HG02852 (cell line): Measurements from ENCODE around the gene SNAP25.

Experiments
- ATAC-seq: cut with Tn5 transposase; IDR thresholded peaks from one replicate; pipeline ENCODE4 v1.9.1; 2021; ENCODE audit warnings: mild to moderate bottlenecking, moderate library complexity; ENCODE audit not compliant: unreplicated experiment

The SNAP25 gene

DNA sequence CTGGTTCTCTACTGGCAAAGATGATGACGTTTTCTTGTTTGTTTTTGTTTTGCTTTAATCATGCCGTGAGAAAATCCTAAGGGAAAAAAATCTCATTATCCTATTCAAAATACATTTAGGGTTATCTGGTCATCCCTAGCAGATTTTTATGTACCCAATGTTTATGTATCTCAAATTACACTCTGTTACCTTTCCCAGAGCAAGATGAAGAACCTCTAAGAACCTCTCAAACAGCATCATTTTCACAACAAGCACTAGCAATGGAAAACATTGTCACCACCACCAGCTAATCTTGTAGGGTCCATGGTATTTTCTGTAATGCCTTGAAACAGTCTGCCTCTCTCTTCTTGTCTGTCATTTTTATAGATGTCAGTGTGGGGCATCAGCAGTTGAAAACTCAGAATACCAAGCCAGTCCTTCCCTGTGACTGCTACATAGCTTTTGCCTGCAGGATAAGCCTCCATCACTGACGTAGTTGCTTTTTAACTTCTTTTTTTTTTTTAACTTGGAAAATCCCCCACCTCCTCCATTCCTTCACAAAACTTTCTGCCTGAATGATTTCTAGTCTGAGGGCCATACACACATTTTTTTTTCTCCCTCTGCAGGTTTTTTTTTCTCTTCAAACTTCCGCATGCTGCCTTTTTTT, 2.4 kb upstream of the SNAP25 start:
- no peak for ATAC-seq

DNA sequence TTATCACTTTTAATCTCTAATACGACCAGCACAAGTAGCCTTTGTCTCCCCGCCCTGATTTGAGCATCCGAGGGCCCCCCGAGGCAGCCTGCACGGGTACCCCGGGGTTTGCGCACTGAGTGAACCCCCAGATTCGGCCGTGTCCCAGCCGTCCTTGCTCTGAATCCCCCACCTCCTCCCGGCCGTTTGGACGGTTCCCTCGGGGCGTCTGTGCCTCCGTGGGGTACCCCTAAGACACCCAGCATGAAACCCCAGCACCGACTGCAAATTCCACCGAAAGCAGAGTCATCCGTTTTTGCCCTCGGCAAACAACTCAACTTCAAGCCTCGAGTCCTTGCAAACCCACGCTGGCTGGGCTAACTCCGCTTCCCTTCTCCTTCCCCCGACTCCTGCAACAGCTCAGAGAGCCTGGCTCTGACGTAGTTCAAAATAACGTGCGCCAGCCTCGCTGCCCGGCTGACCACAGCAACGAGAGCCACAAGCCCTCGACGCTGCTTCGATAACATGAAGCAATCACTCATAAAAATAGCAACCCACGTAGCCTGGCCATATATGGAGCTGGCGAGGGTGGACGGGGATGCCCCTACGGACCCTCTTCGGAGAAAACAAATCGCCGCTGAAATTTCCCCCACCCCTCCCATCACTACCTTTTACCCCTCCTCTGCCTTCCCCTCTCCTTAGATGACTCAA, 764 bp upstream of the SNAP25 start:
- no peak for ATAC-seq

DNA sequence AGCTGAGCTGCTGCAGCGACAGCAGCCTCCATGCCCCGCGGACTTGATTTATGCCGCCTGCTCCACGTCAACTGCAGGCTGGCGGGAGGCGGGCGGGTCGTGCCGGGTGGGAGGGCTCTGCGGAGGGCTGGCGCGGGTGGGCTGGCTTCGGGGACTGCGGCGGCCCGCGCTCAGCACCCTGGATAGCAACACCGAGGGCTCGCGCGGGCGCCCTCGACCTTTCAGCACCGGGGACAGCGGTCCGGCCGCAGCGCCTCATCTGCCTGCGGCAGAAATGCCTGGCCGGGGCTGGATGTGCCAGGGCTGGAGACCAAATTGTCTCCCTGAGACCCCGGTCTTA, 792 bp downstream of the SNAP25 start:
- peak; percentile 68 for ATAC-seq

DNA sequence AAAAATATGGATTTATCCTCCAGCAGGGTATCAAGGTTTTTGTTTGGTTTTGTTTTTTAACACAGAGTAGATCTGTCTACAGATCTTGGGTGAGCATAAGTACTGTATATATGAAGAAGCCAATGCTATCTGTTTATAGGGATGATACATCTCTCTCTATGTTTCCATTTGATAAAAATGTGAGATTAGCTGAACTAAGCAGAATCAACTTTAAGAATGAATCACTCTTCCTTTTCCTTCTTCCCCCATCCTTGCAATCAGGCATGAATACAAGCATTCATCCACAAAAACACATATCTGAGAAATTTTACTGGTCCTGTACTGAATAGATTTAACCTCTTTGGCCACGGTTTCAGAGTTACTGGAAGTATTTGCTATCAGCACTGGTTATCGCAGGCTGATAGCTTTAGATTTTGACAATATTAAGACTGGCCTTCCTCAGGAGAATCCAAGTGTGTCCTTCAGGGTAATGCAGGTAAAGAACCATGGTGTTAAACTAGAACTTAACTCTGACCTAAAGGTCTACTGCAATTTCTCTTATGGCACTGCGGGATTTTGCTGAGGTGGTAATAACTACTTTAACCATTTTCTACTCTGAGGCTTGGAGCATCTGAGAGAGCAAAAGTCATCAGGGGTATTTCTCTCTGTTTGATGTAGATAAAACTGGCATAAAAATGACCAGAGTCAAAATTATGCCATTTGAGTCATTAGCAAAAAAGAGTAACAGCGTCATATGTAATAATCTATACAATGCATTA, 1.5 kb downstream of the SNAP25 start:
- no peak for ATAC-seq

DNA sequence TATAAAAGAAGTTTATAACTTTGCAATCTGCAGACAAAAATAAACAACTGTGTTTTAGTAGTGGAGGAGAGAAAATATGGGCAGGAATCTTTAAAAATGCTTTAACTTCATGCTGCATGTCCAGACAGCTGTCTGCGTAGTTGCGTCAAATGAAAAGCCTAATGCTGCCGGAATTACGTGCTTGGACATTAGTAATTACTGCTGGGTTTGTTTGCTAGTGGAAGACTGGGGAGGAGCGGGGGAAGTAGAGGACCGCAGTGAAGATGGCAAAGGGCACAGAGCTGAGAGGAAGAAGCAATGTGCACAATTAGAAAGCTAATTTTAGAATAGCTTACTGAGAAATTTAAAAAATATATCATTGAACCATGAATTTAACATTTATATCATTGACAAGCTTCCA, 2.4 kb downstream of the SNAP25 start:
- no peak for ATAC-seq

DNA sequence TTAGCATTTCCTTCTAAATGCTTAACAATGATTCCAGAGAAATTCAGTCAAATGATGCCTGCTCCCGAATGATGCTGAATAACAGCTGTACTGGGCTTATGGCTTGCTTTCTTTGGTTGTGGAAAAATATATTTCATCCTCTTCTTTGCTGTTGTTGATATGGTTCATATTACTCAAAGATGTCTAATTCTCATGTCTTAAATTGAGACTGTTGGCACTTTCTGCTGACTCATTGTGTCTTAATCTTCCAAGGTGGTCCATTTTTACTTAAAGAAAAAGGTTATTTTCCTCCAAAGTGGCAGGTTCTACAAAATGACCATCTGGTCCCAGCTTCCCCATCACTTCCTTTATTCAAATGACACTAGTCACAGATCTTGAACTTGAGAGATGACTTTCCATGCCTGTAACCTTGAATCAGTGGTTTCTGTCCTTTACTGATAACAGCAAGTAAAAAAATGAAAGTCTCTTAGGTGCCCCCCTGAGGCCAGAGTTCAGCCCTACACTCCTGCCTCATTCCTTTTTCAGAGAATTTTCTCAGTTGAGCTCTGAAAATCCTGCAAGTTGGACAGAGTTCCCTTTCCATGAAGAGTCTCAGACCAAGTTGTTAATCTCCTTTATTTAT, 6.9 kb downstream of the SNAP25 start:
- peak; percentile 66 for ATAC-seq

DNA sequence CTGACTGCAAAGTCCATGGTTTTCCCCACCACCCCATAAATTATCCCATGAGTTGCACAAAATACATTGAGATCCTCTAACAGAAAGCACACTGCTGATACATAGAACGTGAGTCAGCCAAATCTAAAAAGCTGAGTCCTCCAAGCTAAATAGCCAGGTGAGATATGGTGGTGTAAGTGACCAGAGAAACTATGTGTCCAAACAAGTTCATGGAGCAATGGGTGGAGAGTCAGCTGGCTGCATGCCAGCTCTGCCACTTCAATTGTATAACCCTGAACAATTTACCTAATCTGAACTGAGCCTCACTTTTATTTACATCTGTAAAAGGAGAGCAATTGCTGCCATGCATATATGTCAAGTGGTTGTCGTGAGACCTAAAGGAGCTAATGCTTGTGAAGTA, 9.7 kb downstream of the SNAP25 start:
- no peak for ATAC-seq

DNA sequence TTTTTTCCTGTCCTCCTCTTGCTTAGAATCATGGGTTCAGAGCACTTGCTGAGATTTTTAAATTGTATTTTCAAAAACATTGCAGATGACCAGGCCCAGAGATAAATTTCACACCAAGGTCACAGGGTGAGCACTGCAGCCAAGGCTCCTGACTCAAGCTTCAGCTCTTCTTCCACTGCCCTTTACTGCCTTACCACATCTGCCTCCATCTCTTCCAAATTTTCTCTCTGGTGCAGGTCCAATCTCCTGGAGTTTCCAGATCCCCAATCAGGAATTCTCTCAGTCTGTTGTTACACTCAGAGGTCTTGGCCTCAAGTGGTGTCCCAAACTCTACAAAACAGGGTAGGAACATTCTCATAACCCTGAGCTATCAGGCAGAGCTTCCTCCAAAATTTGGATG, 12.7 kb downstream of the SNAP25 start:
- ATAC-seq = no peak

DNA sequence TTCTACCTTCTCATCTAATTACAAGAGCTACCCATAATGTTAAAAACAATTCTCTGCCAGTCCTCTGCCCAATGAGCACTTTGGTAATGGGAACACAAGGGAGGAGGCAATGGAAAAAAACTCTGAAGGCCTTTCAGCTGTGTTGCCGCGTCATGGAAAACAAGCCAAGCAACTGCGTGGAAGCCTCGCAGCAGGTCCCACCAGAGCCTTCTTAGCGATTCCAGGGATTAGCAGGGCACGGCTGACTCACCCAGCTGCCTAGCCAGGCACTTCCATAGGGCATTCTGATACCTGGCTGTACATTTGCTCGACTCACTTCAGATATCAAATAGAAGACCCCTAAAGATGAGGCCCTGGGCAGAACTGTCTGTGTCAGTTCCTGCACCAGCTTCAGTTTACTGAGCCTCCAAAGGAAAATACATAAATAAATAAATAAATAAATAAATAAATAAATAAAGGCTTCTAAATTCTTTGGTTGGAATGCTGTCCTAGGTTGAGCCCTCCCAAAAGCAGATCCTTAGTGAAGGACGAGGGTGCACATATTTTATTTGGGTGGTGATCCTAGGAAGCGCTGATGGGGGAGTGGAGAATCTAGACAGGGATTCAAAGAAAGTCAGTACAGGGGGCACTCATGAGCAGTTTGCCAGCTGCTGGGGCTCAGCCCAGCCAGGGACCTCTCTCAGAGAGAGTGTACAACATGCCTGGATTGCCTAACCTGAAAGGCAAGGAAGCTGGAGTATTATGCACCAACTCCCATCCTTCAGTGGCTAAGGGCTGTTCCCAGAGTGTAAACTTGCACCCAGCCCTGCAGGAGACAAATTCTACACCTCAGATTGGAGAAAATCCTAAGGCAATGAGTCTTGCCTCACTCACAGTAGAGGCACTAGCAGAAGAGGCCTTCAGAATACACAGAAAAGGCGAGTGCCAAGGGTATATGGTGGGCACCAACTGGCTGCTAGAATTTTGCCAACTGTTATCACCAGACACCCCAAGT, 18.2 kb downstream of the SNAP25 start:
- ATAC-seq = no peak

DNA sequence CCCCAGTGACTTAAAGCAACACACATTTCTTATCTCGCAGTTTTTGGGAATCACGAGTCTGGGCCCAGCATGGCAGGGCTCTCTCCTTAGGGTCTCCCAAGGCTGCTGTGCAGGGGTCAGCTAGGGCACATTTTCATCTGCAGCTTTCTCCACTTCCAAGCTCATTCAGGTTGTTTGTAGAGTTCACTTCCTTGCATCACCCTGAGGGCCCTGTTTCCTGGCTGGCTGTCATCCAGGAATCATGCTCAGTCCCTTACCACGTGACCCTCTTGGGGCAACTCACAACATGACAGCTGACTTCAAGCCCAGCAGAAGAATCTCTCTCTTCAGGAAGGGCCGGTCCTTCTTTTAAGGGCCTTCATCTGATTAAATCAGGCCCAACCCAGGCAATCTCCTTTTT, 21.3 kb downstream of the SNAP25 start:
- ATAC-seq = no peak

DNA sequence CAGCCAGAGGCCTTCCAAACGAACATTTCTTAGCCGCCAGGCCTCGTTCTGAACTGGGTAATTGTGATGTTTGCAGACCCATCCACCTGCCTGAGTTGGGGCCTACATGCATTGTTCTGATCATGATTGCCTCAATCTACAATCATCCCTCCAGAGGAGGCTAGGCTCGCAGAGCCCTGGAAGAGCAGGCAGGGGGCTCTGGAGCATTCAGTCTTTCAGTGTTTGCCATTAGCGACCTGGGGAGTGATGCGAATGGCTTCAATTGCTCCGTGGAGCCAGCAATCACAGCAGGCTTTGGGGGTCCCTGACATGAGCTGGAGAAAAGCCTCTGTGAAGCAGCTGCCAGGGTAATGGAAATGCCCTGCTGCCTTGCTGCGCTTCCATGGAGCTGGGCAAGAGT, 22.0 kb downstream of the SNAP25 start:
- ATAC-seq = no peak

DNA sequence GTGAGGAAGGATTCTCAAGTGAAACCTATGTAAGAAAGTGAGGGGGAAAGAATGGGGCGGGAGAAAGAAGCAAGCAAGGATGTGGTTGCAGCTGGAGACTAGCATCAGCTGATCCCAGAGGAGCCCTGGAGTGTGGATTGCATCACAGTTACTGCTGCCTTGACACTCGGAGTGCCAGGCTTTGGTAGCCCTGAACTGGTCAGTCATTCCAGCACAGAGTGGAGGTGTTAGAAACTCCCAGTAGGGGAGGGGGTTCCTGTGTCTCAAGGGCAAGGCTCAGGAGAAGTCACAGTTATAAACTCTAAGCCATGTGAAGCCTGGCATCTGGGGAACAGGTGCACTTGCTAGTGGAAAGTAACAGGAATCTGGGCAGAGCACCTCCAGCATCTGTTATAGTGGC, 23.5 kb downstream of the SNAP25 start:
- no peak for ATAC-seq

DNA sequence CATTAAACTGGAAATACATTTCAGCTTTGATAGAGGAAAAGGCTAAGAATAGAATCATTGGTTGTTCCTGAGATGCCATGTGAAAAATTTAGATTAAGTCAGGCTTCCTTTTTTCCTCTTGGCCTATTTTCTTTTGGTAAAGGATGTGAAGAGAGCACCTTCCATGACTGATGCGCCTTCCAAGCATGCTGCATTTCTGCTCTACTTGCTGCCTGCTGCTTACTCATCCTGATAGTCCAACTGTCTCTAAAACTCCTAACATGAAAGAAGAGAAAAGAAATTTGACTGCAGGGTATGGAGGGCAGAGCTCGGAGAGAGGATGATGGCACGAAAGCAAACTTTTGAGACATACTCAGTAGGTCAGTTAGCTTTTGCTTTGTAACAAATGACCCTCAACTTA, 28.8 kb downstream of the SNAP25 start:
- ATAC-seq = no peak

DNA sequence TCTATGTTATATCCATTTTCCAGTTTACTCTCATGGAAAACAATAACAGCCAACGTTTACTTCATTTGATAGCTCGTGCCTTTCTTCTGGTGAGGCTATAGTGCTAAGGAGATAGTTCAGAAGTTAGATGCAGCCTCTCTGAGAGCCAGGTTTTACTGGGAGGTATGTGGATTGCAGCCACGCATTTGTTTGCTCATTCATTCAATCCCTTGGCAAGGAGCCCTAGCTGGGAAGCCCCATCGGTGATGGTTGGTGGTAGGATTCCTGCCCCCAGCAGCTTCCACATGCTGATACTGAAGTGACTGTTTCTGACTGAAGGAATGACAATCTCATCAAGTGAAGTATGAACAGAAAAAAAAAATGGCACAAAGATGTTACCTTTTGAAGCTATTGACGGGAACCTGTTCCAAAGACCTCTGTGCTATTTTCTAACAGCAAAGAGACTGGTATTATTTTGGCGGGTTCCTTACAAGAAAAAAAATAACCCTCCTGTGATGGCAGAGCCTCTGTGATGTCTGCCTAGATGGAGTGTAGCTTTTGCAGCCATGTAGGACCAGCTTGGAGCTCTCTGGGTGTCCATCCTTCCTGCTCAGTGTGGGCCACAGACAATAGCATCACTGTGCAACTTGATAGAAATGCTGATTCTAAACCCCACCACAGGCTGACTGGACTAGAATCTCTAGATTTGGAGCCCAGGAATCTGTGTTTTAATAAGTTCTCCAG, 30.6 kb downstream of the SNAP25 start:
- ATAC-seq = no peak

DNA sequence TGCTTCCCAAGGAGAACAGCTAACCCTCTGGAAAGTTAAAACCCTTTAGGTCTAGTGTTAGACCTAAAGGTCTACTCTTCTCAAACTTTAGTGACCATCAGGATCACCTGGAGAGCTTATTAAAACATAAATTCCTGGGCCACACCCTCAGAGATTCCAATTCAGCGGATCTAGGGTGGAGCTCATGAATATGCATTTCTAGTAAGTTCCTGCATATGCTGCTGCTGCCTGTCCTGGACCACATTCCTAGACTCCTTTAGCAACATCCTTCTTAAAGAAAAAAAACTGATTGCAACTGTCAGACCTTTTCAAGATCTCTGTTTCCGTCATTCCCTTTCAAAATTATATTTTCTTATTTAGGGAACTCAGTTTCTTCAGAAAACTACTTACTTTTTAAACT, 31.2 kb downstream of the SNAP25 start:
- no peak for ATAC-seq

DNA sequence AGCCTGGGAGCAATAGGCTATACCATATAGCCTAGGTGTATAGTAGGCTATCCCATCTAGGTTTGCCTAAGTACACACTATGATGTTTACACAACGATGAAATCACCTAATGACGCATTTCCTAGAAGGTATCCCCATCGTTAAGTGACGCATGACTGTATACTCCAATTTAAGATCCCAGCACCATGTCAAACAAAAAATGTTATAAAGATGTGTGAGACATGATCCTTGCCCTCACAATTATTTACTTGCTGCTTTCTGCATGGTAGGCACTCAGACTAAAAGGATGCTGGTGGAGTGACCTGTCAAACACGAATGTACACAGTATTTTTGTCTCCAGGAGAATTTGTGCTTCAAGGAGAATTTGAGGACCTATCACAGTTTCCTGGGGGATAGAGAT, 32.3 kb downstream of the SNAP25 start:
- ATAC-seq = no peak

DNA sequence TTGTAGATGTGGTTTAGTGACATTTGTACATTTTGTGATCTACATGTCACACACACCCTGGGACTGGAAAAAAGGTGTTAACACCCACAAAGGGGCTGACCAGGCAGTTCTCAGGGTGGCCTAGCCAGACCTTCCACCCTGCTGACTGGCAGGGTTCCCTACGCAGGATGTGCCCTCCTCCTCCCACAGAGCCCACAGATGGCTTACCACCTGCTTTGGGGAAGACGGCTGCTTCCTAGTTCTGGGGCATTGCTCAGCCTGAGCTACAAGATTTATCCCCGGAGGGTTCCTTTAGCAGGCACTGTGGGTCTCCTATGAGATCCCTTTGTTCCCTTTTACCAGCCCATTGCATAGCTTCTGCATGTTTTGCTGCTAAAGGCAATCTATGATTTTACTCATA, 35.1 kb downstream of the SNAP25 start:
- no peak for ATAC-seq

DNA sequence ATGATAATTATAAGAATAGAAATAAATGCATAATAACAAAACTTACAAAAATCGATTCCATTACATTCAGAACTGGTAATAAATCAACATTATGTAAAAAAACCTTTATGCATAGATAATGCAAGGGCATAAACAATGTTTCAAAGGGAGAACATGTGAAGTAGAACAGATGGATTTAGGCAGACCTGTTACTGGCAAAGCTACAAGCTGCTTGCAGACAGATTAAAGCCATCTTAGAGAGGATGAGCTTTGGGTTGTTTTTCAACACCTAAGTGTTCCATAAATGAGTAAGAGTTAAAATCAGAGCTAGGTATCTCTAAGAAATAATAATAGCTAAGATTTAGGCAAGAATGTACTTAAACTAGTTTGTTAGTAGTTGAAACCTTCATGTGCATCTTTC, 37.2 kb downstream of the SNAP25 start:
- ATAC-seq = no peak

DNA sequence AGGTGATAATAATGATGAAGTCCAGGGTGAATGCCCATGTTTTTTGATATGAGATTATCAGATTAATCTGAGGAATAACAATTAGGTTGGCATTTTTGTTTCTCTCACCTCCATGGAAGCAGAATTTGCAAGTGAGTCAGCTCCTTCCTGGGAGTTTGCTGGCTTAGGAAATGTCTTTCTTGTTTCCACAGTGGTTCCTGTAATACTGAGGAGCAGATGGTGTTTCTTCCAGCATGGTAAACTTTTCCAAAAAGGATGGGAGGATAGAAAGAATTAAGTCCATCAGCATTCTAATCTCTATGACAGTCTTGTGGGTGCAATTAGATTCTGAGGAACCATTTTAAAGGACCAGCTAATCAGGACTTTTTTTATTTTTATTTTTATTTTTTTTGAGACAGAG, 40.5 kb downstream of the SNAP25 start:
- no peak for ATAC-seq

DNA sequence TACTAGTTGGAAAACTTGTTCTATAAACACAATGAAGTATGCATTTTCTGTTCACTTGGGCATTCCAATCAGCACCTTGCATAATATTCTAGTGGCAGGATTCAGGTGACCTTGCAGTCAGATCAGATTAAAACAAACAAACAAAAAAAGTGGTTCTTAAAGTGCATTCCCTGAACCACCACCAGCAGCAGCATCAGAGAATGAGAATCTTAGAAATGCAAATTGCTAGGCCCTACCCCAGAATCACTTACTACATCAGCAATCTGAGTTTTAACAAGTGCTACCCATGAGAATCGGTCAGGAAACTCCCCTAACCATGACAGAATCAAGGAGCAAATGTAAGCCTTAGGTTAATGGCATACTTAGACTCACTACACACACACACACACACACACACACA, 41.7 kb downstream of the SNAP25 start:
- no peak for ATAC-seq
